ENCODE measurements around the gene RNF207.

DNA sequence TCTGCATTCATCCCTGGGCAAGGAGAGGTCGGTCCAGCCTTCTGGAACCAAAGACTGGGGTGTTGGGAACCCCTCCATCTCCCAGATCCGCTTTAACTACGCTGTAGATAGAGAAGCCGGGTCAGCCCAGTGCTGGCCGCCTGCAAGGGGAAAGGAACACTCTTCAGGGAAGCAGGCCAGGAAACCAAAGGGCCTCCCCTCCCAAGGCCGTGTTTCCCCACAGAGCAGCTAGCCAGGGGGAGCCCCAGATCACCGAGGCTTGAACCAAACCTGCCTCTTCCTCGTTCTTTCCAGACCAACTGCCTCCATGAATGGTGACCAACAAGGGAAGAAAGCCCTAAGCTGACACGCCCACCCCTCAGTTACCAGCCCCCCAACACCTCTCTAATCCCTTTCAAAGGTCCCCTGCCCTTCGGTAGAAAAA, 24.6 kb upstream of the RNF207 start:
- TF ChIP-seq, protein P1, sequence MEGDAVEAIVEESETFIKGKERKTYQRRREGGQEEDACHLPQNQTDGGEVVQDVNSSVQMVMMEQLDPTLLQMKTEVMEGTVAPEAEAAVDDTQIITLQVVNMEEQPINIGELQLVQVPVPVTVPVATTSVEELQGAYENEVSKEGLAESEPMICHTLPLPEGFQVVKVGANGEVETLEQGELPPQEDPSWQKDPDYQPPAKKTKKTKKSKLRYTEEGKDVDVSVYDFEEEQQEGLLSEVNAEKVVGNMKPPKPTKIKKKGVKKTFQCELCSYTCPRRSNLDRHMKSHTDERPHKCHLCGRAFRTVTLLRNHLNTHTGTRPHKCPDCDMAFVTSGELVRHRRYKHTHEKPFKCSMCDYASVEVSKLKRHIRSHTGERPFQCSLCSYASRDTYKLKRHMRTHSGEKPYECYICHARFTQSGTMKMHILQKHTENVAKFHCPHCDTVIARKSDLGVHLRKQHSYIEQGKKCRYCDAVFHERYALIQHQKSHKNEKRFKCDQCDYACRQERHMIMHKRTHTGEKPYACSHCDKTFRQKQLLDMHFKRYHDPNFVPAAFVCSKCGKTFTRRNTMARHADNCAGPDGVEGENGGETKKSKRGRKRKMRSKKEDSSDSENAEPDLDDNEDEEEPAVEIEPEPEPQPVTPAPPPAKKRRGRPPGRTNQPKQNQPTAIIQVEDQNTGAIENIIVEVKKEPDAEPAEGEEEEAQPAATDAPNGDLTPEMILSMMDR (IDR thresholded peaks at IDR 0.05): no peak
- no peak for TF ChIP-seq POLR2A (IDR thresholded peaks at IDR 0.05)
